H1 (cell line): ENCODE measurements around the gene TMEM225. TPM values are rescaled to one million over a fixed set of nuclear protein-coding genes. Genes with fewer than 3 reads are reported as not detected.

ENCODE experiments used
- BCL11A ChIP-seq, 2 experiments: IDR thresholded peaks; one replicate each; pipeline ENCODE4 v1.6.1; 2011; ENCODE audit warnings: low read depth in 2 of 2, low read length in 2 of 2, mild to moderate bottlenecking in 2 of 2
- CHD1 ChIP-seq: IDR thresholded peaks from 2 replicates; pipeline ENCODE4 v1.6.1; 2012; ENCODE audit warnings: low read depth, low read length, improper control_type of control experiment
- SP1 ChIP-seq: IDR thresholded peaks from 2 replicates; pipeline ENCODE4 v1.6.1; 2011; ENCODE audit warnings: low read depth, low read length
- TAF7 ChIP-seq: optimal IDR thresholded peaks from 2 replicates; pipeline ENCODE3; 2011; ENCODE audit warnings: low read depth, mild to moderate bottlenecking, inconsistent platforms, low read length, moderate library complexity, borderline replicate concordance
- TBP ChIP-seq: IDR thresholded peaks from 2 replicates; pipeline ENCODE4 v1.6.1; 2011; ENCODE audit warnings: low read depth, low read length, improper control_type of control experiment
- polyA plus RNA-seq, 7 experiments: library from polyadenylated mRNA; depleted of rRNA in 3 of 7; stranded (reverse) in 5 of 7; unstranded in 2 of 7; fragments of >200 nt in 5 of 7; fragments of 200-250 nt in 2 of 7; gene quantifications; 1 replicate in 5 of 7; 2 replicates in 1 of 7; 4 replicates in 1 of 7; pipeline versions ENCODE4 v1.2.1 to v1.2.3, GENCODE V29; 2011 to 2013; ENCODE audit warnings: missing spikeins in 2 of 7, mixed read lengths in 2 of 7
- total RNA-seq: library from RNA; stranded (reverse); fragmentation: NEBNext Ultra II Directional; extraction: Animal tissue kit (Norgen Biotek cat#: 25700); gene quantifications from 2 replicates; pipeline ENCODE4 v1.2.1, GENCODE V29; 2021
- TF ChIP-seq, protein P1 (sequence below): IDR thresholded peaks from 2 replicates; pipeline ENCODE4 v1.6.1; 2011; ENCODE audit warnings: low read depth, mild to moderate bottlenecking, low read length; ENCODE audit not compliant: insufficient read depth

Gene TMEM225
- total and polyA plus RNA-seq, 2 of the 8 experiments (the other 6 are each of a cell fraction or from before 2014, with no cell fraction given), result not detected

GRCh38 chr11:123856444-123856843 lies 29.0 kb downstream of the TMEM225 start (continued):
- TF ChIP-seq, protein P1, sequence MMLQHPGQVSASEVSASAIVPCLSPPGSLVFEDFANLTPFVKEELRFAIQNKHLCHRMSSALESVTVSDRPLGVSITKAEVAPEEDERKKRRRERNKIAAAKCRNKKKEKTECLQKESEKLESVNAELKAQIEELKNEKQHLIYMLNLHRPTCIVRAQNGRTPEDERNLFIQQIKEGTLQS, result no peak
- TF ChIP-seq TBP (no peak), TAF7 (no peak), CHD1 (no peak), BCL11A (IDR thresholded peaks at IDR 0.05; ENCODE audit: low read depth in 2 of 2, low read length in 2 of 2) (no peak), SP1 (no peak)
